Measurements from ENCODE around the gene RRP8.

Gene RRP8

GRCh38 chr11:6561288-6561687 lies 42.1 kb downstream of the RRP8 start:
- ATAC-seq: no peak
- no peak overlapping the region for H3K4me3 Mint-ChIP-seq
- peaks cover 53% of the 10 kb centered on the region for H3K36me3 Mint-ChIP-seq
- no peak overlapping the region for H3K27ac Mint-ChIP-seq
- no peaks in the 10 kb centered on the region for H3K9me3 Mint-ChIP-seq
- H3K4me1 Mint-ChIP-seq: peaks cover 4% of the 10 kb centered on the region
- no peaks in the 10 kb centered on the region for H3K27me3 Mint-ChIP-seq

GRCh38 chr11:6559369-6559768 lies 44.0 kb downstream of the RRP8 start:
- ATAC-seq: no peak
- Mint-ChIP-seq H3K27me3 (no peaks in the 10 kb centered on the region), H3K9me3 (no peaks in the 10 kb centered on the region), H3K4me3 (no peak overlapping the region), H3K4me1 (no peaks in the 10 kb centered on the region), H3K27ac (no peak overlapping the region), H3K36me3 (peaks cover 47% of the 10 kb centered on the region)

- H3K4me3 Mint-ChIP-seq: no peak overlapping the region
- no peaks in the 10 kb centered on the region for H3K27me3 Mint-ChIP-seq
- no peak overlapping the region for H3K27ac Mint-ChIP-seq
- H3K9me3 Mint-ChIP-seq: no peaks in the 10 kb centered on the region
- H3K4me1 Mint-ChIP-seq: no peaks in the 10 kb centered on the region
- no peak for ATAC-seq
- H3K36me3 Mint-ChIP-seq: peaks cover 41% of the 10 kb centered on the region
Measured at GRCh38 chr11:6557761-6558674, 45.4 kb downstream of the RRP8 start.

- H3K27ac Mint-ChIP-seq: no peak overlapping the region
Measured at GRCh38 chr11:6557063-6557462, 46.4 kb downstream of the RRP8 start.

GRCh38 chr11:6556139-6556949 lies 47.1 kb downstream of the RRP8 start:
- Mint-ChIP-seq H3K27me3 (no peaks in the 10 kb centered on the region), H3K27ac (no peak overlapping the region), H3K36me3 (peaks cover 28% of the 10 kb centered on the region), H3K9me3 (no peaks in the 10 kb centered on the region), H3K4me3 (no peak overlapping the region), H3K4me1 (no peaks in the 10 kb centered on the region)
- no peak for ATAC-seq

More at GRCh38 chr11:6557063-6557462, 46.4 kb downstream of the RRP8 start:
- no peak for ATAC-seq
- Mint-ChIP-seq H3K4me3 (no peak overlapping the region), H3K4me1 (no peaks in the 10 kb centered on the region), H3K9me3 (no peaks in the 10 kb centered on the region), H3K36me3 (peaks cover 35% of the 10 kb centered on the region), H3K27me3 (no peaks in the 10 kb centered on the region)

GRCh38 chr11:6554828-6555706 lies 48.3 kb downstream of the RRP8 start:
- H3K27me3 Mint-ChIP-seq: no peaks in the 10 kb centered on the region
- H3K36me3 Mint-ChIP-seq: peaks cover 22% of the 10 kb centered on the region

GRCh38 chr11:6553634-6554033 lies 49.8 kb downstream of the RRP8 start:
- H3K9me3 Mint-ChIP-seq: no peaks in the 10 kb centered on the region
- no peaks in the 10 kb centered on the region for H3K27me3 Mint-ChIP-seq
- peaks cover 10% of the 10 kb centered on the region for H3K36me3 Mint-ChIP-seq
- no peak for ATAC-seq
- H3K4me1 Mint-ChIP-seq: no peaks in the 10 kb centered on the region
- no peak overlapping the region for H3K27ac Mint-ChIP-seq
- H3K4me3 Mint-ChIP-seq: no peak overlapping the region

More at GRCh38 chr11:6554828-6555706, 48.3 kb downstream of the RRP8 start:
- no peaks in the 10 kb centered on the region for H3K4me1 Mint-ChIP-seq
- no peak for ATAC-seq
- H3K4me3 Mint-ChIP-seq: no peak overlapping the region
- H3K27ac Mint-ChIP-seq: no peak overlapping the region
- no peaks in the 10 kb centered on the region for H3K9me3 Mint-ChIP-seq

- no peak overlapping the region for H3K27ac Mint-ChIP-seq
- peaks cover 22% of the 10 kb centered on the region for H3K36me3 Mint-ChIP-seq
- ATAC-seq: no peak
- H3K27me3 Mint-ChIP-seq: no peaks in the 10 kb centered on the region
- no peaks in the 10 kb centered on the region for H3K9me3 Mint-ChIP-seq
- H3K4me3 Mint-ChIP-seq: no peak overlapping the region
- no peaks in the 10 kb centered on the region for H3K4me1 Mint-ChIP-seq
Measured at GRCh38 chr11:6548641-6549040, 54.8 kb downstream of the RRP8 start.

- Mint-ChIP-seq H3K36me3 (peaks cover 22% of the 10 kb centered on the region), H3K27ac (no peak overlapping the region), H3K4me1 (no peaks in the 10 kb centered on the region), H3K27me3 (no peaks in the 10 kb centered on the region), H3K9me3 (no peaks in the 10 kb centered on the region), H3K4me3 (no peak overlapping the region)
- ATAC-seq: no peak
Measured at GRCh38 chr11:6548121-6548520, 55.3 kb downstream of the RRP8 start.

GRCh38 chr11:6547177-6547576 lies 56.2 kb downstream of the RRP8 start:
- peaks cover 31% of the 10 kb centered on the region for H3K36me3 Mint-ChIP-seq
- no peak overlapping the region for H3K4me3 Mint-ChIP-seq
- H3K9me3 Mint-ChIP-seq: no peaks in the 10 kb centered on the region
- H3K27ac Mint-ChIP-seq: no peak overlapping the region
- H3K4me1 Mint-ChIP-seq: no peaks in the 10 kb centered on the region
- no peaks in the 10 kb centered on the region for H3K27me3 Mint-ChIP-seq
- ATAC-seq: no peak

GRCh38 chr11:6546735-6547134 lies 56.7 kb downstream of the RRP8 start:
- H3K27ac Mint-ChIP-seq: no peak overlapping the region
- no peak for ATAC-seq
- H3K9me3 Mint-ChIP-seq: no peaks in the 10 kb centered on the region
- H3K27me3 Mint-ChIP-seq: no peaks in the 10 kb centered on the region
- no peaks in the 10 kb centered on the region for H3K4me1 Mint-ChIP-seq
- H3K36me3 Mint-ChIP-seq: peaks cover 31% of the 10 kb centered on the region
- H3K4me3 Mint-ChIP-seq: no peak overlapping the region

- Mint-ChIP-seq H3K4me1 (no peaks in the 10 kb centered on the region), H3K36me3 (peaks cover 31% of the 10 kb centered on the region), H3K27me3 (no peaks in the 10 kb centered on the region), H3K4me3 (no peak overlapping the region), H3K27ac (no peak overlapping the region), H3K9me3 (no peaks in the 10 kb centered on the region)
- no peak for ATAC-seq
Measured at GRCh38 chr11:6545917-6546605, 57.4 kb downstream of the RRP8 start.
